Limb (tissue), 2 donors: ENCODE results near the gene EFNA5.

Source experiments
- DNase-seq, 2 donors: peaks; one replicate each; pipeline ENCODE4 v3.0.0-alpha.2; 2016; ENCODE audit errors: extremely low spot score in 2 of 2

EFNA5 gene

GRCh38 chr5:107338335-107338734 lies 332.4 kb downstream of the EFNA5 start:
- no peak for DNase-seq

- DNase-seq, result no peak
Observed at GRCh38 chr5:107337281-107337680, 333.5 kb downstream of the EFNA5 start.

- no peak for DNase-seq
Observed at GRCh38 chr5:107331882-107332281, 338.9 kb downstream of the EFNA5 start.

GRCh38 chr5:107331312-107331711 lies 339.4 kb downstream of the EFNA5 start:
- DNase-seq, result no peak

GRCh38 chr5:107330903-107331302 lies 339.8 kb downstream of the EFNA5 start:
- DNase-seq, result no peak

- no peak for DNase-seq
Observed at GRCh38 chr5:107329850-107330249, 340.9 kb downstream of the EFNA5 start.
